ENCODE measurements around the gene PMEPA1. TPM values are rescaled to one million over a fixed set of nuclear protein-coding genes. Genes with fewer than 3 reads are reported as not detected.

Gene PMEPA1
- total RNA-seq, 2 experiments from 2014 or later: 2.5 to 3.0 TPM

- H3K36me3 Mint-ChIP-seq: peaks cover 13% of the 10 kb centered on the region
- intact Hi-C loops (cut with micrococcal nuclease): loop anchor here (5.0 to 10.0 kb wide), 2 partner anchors 683 to 1031 kb away; partner anchors contain the start of genes RAB22A and STX16
- no peak overlapping the region for H3K4me3 Mint-ChIP-seq
- peaks cover 13% of the 10 kb centered on the region for H3K9me3 Mint-ChIP-seq
- no peak for DNase-seq
- ChIA-PET CTCF (interaction anchor here (0.6 to 2.5 kb wide), 3 partner anchors 29 to 389 kb away, joined by 3 to 21 read pairs (median 3); no protein-coding TSS in a partner anchor), POLR2A (no interaction called here)
- no peak overlapping the region for H3K27ac Mint-ChIP-seq
- peaks cover 59% of the 10 kb centered on the region for H3K4me1 Mint-ChIP-seq (ENCODE audit: low read depth)
- H3K27me3 Mint-ChIP-seq: peaks cover 2% of the 10 kb centered on the region
Observed at GRCh38 chr20:57624124-57624523, 85.7 kb downstream of the PMEPA1 start.

- DNase-seq: peak; percentile 85
- Mint-ChIP-seq H3K4me1 (ENCODE audit: low read depth) (peaks cover 64% of the 10 kb centered on the region), H3K9me3 (peaks cover 13% of the 10 kb centered on the region), H3K27ac (peak overlapping the region; percentile 53), H3K4me3 (no peak overlapping the region), H3K27me3 (peaks cover 2% of the 10 kb centered on the region), H3K36me3 (peaks cover 13% of the 10 kb centered on the region)
- POLR2A ChIA-PET: no interaction called here
- intact Hi-C loops (cut with micrococcal nuclease): loop anchor here (5.0 to 10.0 kb wide), 2 partner anchors 685 to 1032 kb away; partner anchors contain the start of genes RAB22A and STX16
- CTCF ChIA-PET: interaction anchor here (0.6 to 2.5 kb wide), 18 partner anchors 8 to 564 kb away, joined by 3 to 21 read pairs (median 4); no protein-coding TSS in a partner anchor
Observed at GRCh38 chr20:57622579-57623381, 87.0 kb downstream of the PMEPA1 start.

- H3K27ac Mint-ChIP-seq: no peak overlapping the region
- peaks cover 4% of the 10 kb centered on the region for H3K27me3 Mint-ChIP-seq
- intact Hi-C loops (cut with micrococcal nuclease): loop anchor here (5.0 to 10.0 kb wide), 2 partner anchors 685 to 1033 kb away; partner anchors contain the start of genes RAB22A and STX16
- DNase-seq: no peak
- ChIA-PET CTCF (interaction anchor here (0.7 to 2.5 kb wide), 11 partner anchors 9 to 564 kb away, joined by 3 to 21 read pairs (median 4); no protein-coding TSS in a partner anchor), POLR2A (no interaction called here)
- H3K4me1 Mint-ChIP-seq (ENCODE audit: low read depth): peaks cover 64% of the 10 kb centered on the region
- peaks cover 13% of the 10 kb centered on the region for H3K9me3 Mint-ChIP-seq
- H3K36me3 Mint-ChIP-seq: peaks cover 13% of the 10 kb centered on the region
- no peak overlapping the region for H3K4me3 Mint-ChIP-seq
Observed at GRCh38 chr20:57622201-57622570, 87.6 kb downstream of the PMEPA1 start.

- Mint-ChIP-seq H3K27me3 (peaks cover 7% of the 10 kb centered on the region), H3K27ac (peak overlapping the region; percentile 87), H3K9me3 (peaks cover 13% of the 10 kb centered on the region), H3K4me3 (peak overlapping the region; percentile 56), H3K36me3 (peaks cover 13% of the 10 kb centered on the region), H3K4me1 (ENCODE audit: low read depth) (peaks cover 68% of the 10 kb centered on the region)
- DNase-seq: no peak
- intact Hi-C loops (cut with micrococcal nuclease): loop anchor here (5.0 to 10.0 kb wide), 2 partner anchors 686 to 1033 kb away; partner anchors contain the start of genes RAB22A and STX16
- ChIA-PET CTCF (interaction anchor here (0.6 to 4.1 kb wide), 10 partner anchors 9 to 613 kb away, joined by 3 to 27 read pairs (median 4); no protein-coding TSS in a partner anchor), POLR2A (no interaction called here)
Observed at GRCh38 chr20:57621421-57622200, 88.2 kb downstream of the PMEPA1 start.

- Mint-ChIP-seq H3K4me1 (ENCODE audit: low read depth) (peaks cover 66% of the 10 kb centered on the region), H3K4me3 (peak overlapping the region; percentile 56), H3K9me3 (peaks cover 13% of the 10 kb centered on the region), H3K27ac (peak overlapping the region; percentile 87), H3K36me3 (peaks cover 8% of the 10 kb centered on the region), H3K27me3 (peaks cover 7% of the 10 kb centered on the region)
- ChIA-PET CTCF (interaction anchor here (0.6 to 4.1 kb wide), 7 partner anchors 13 to 614 kb away, joined by 3 to 27 read pairs (median 4); no protein-coding TSS in a partner anchor), POLR2A (interaction anchor here (0.9 to 2.3 kb wide), 2 partner anchors 9 to 229 kb away, joined by 3 to 15 read pairs; no protein-coding TSS in a partner anchor)
- intact Hi-C loops (cut with micrococcal nuclease): loop anchor here (5.0 to 10.0 kb wide), 2 partner anchors 686 to 1034 kb away; partner anchors contain the start of genes RAB22A and STX16
- DNase-seq: peak; percentile 40
Observed at GRCh38 chr20:57620999-57621398, 88.8 kb downstream of the PMEPA1 start.

- intact Hi-C loops (cut with micrococcal nuclease): loop anchor here (5.0 to 10.0 kb wide), 2 partner anchors 687 to 1034 kb away; partner anchors contain the start of genes RAB22A and STX16
- H3K27ac Mint-ChIP-seq: peak within 1 kb of the TSS; percentile 87
- DNase-seq: peak; percentile 76
- POLR2A ChIA-PET: interaction anchor here (0.9 to 2.3 kb wide), 6 partner anchors 8 to 228 kb away, joined by 3 to 15 read pairs (median 6); partner anchors contain the start of gene PMEPA1
- H3K4me3 Mint-ChIP-seq: peak within 1 kb of the TSS; percentile 56
- CTCF ChIA-PET: interaction anchor here (0.7 to 4.1 kb wide), 11 partner anchors 9 to 614 kb away, joined by 3 to 27 read pairs (median 4); no protein-coding TSS in a partner anchor
- peaks cover 62% of the 10 kb centered on the region for H3K4me1 Mint-ChIP-seq (ENCODE audit: low read depth)
- H3K27me3 Mint-ChIP-seq: peaks cover 7% of the 10 kb centered on the region
- H3K36me3 Mint-ChIP-seq: peaks cover 6% of the 10 kb centered on the region
- peaks cover 10% of the 10 kb centered on the region for H3K9me3 Mint-ChIP-seq
Observed at GRCh38 chr20:57620274-57620990, 89.4 kb downstream of the PMEPA1 start, which contains the start of gene ZBP1. Gene ZBP1 (minus strand): TSS chr20:57620426. CDS start chr20:57620295, 131 bp downstream.

GRCh38 chr20:57619051-57619831 is 90.6 kb downstream of the PMEPA1 start:
- Mint-ChIP-seq H3K4me3 (peak overlapping the region; percentile 56), H3K9me3 (peaks cover 2% of the 10 kb centered on the region), H3K27me3 (peaks cover 7% of the 10 kb centered on the region), H3K36me3 (peaks cover 2% of the 10 kb centered on the region), H3K27ac (peak overlapping the region; percentile 87), H3K4me1 (ENCODE audit: low read depth) (peaks cover 60% of the 10 kb centered on the region)
- DNase-seq: peak; percentile 81
- POLR2A ChIA-PET: interaction anchor here (0.6 to 2.3 kb wide), 10 partner anchors 9 to 605 kb away, joined by 3 to 15 read pairs (median 4); partner anchors contain the start of gene PMEPA1
- CTCF ChIA-PET: interaction anchor here (0.8 to 4.1 kb wide), 7 partner anchors 10 to 604 kb away, joined by 3 to 27 read pairs (median 4); no protein-coding TSS in a partner anchor
- intact Hi-C loops (cut with micrococcal nuclease): loop anchor here (1.0 to 5.0 kb wide), 7 partner anchors 9 to 788 kb away; partner anchors contain the start of gene PMEPA1

- ChIA-PET CTCF (interaction anchor here (0.9 to 4.1 kb wide), 4 partner anchors 10 to 26 kb away, joined by 3 to 27 read pairs (median 8); no protein-coding TSS in a partner anchor), POLR2A (interaction anchor here (0.8 to 2.3 kb wide), 6 partner anchors 9 to 605 kb away, joined by 3 to 15 read pairs (median 4); no protein-coding TSS in a partner anchor)
- peaks cover 7% of the 10 kb centered on the region for H3K27me3 Mint-ChIP-seq
- peaks cover 3% of the 10 kb centered on the region for H3K36me3 Mint-ChIP-seq
- peak overlapping the region; percentile 87 for H3K27ac Mint-ChIP-seq
- no peak for DNase-seq
- peaks cover 1% of the 10 kb centered on the region for H3K9me3 Mint-ChIP-seq
- intact Hi-C loops (cut with micrococcal nuclease): loop anchor here (1.0 to 5.0 kb wide), 7 partner anchors 10 to 789 kb away; partner anchors contain the start of gene PMEPA1
- H3K4me1 Mint-ChIP-seq (ENCODE audit: low read depth): peaks cover 60% of the 10 kb centered on the region
- peak overlapping the region; percentile 56 for H3K4me3 Mint-ChIP-seq
Observed at GRCh38 chr20:57618764-57619050, 91.1 kb downstream of the PMEPA1 start.

GRCh38 chr20:57618091-57618763 is 91.6 kb downstream of the PMEPA1 start:
- Mint-ChIP-seq H3K36me3 (peaks cover 4% of the 10 kb centered on the region), H3K4me1 (ENCODE audit: low read depth) (peaks cover 60% of the 10 kb centered on the region), H3K9me3 (no peaks in the 10 kb centered on the region), H3K27ac (peak overlapping the region; percentile 87), H3K4me3 (peak overlapping the region; percentile 56), H3K27me3 (peaks cover 7% of the 10 kb centered on the region)
- intact Hi-C loops (cut with micrococcal nuclease): loop anchor here (2.0 to 5.0 kb wide), 4 partner anchors 13 to 789 kb away; partner anchors contain the start of gene PMEPA1
- DNase-seq: peak; percentile 67
- ChIA-PET CTCF (interaction anchor here (0.9 to 4.1 kb wide), 4 partner anchors 12 to 25 kb away, joined by 3 to 27 read pairs (median 6); no protein-coding TSS in a partner anchor), POLR2A (interaction anchor here (0.9 to 1.9 kb wide), 4 partner anchors 10 to 229 kb away, joined by 3 to 7 read pairs (median 4); partner anchors contain the start of gene PMEPA1)

Measured in activated CD4-positive, alpha-beta memory T cell treated with anti-CD3 and anti-CD28 coated beads for 36 hours (primary cell).